Spleen (tissue), 11 donors: ENCODE data around the gene HSPBP1. TPM values are rescaled to one million over a fixed set of nuclear protein-coding genes. Genes with fewer than 3 reads are reported as not detected.

Experiments used
- DNase-seq: peaks from one replicate; pipeline ENCODE4 v3.0.0-alpha.2; 2020
- H3K27ac ChIP-seq, 8 donors: fragments of 200-600 bp; sonication (generic) in 7 of 8; 1 replicate in 4 of 8; 2 replicates in 4 of 8; pipeline versions ENCODE4 v1.5.0 to v1.8.0; 2016 to 2021; ENCODE audit warnings: inconsistent platforms in 4 of 8, mild to moderate bottlenecking in 4 of 8, moderate library complexity in 1 of 8
- H3K27me3 ChIP-seq, 7 donors: fragments of 200-600 bp; sonication (generic) in 6 of 7; replicated peaks in 1 of 7; 1 replicate in 4 of 7; 2 replicates in 3 of 7; pipeline versions ENCODE4 v1.5.0 to v1.8.0; 2016 to 2021; ENCODE audit warnings: inconsistent platforms in 3 of 7, mild to moderate bottlenecking in 1 of 7
- H3K36me3 ChIP-seq, 6 donors: fragments of 200-600 bp; sonication (generic) in 5 of 6; 1 replicate in 4 of 6; 2 replicates in 2 of 6; pipeline versions ENCODE4 v1.5.0 to v1.8.0; 2016 to 2021; ENCODE audit warnings: inconsistent platforms in 2 of 6
- H3K4me1 ChIP-seq, 6 donors: fragments of 200-600 bp; sonication (generic) in 5 of 6; 1 replicate in 3 of 6; 2 replicates in 3 of 6; pipeline versions ENCODE4 v1.5.0 to v1.8.0; 2016 to 2021; ENCODE audit warnings: inconsistent platforms in 3 of 6
- H3K4me3 ChIP-seq, 8 donors: fragments of 200-600 bp; sonication (generic) in 7 of 8; 1 replicate in 4 of 8; 2 replicates in 4 of 8; pipeline versions ENCODE4 v1.5.0 to v1.8.0; 2016 to 2021; ENCODE audit warnings: inconsistent platforms in 4 of 8, mild to moderate bottlenecking in 4 of 8, moderate library complexity in 2 of 8
- H3K9me3 ChIP-seq, 8 donors: fragments of 200-600 bp; sonication (generic) in 7 of 8; 1 replicate in 4 of 8; 2 replicates in 4 of 8; pipeline versions ENCODE4 v1.5.0 to v1.8.0; 2016 to 2021; ENCODE audit warnings: inconsistent platforms in 4 of 8
- CTCF ChIP-seq, 11 experiments: fragments of 200-600 bp in 7 of 11; fragments of 450-650 bp in 4 of 11; sonication (generic) in 4 of 11; IDR thresholded peaks in 8 of 11; conservative IDR thresholded peaks in 3 of 11; 1 replicate in 7 of 11; 2 replicates in 4 of 11; pipeline versions ENCODE4 v1.4.0 to v1.8.0; 2016 to 2021; ENCODE audit warnings: antibody characterized with exemption in 11 of 11, inconsistent platforms in 4 of 11, mild to moderate bottlenecking in 1 of 11
- POLR2A ChIP-seq, 3 donors: fragments of 450-650 bp; IDR thresholded peaks; one replicate each; pipeline ENCODE4 v1.5.1; 2017; ENCODE audit warnings: antibody characterized with exemption in 3 of 3, mild to moderate bottlenecking in 1 of 3
- POLR2AphosphoS5 ChIP-seq, 3 donors: sonication (generic); formaldehyde crosslinking; IDR thresholded peaks; one replicate each; pipeline ENCODE4 v1.5.1; 2017; ENCODE audit warnings: antibody characterized with exemption in 3 of 3
- WGBS, 5 donors: extraction: QIAGEN DNeasy Blood & Tissue Kit in 3 of 5; methylation state at CpG; one replicate each; pipeline versions ENCODE4 v1.1.5 to v1.1.7; 2013 to 2018; 5-methylcytosine and 5-hydroxymethylcytosine counted together
- intact Hi-C: fragments of 100-400 bp; cut with DNase I; formaldehyde crosslinking; loops from one replicate; pipeline ENCODE4 v1.15.0; 2023; ENCODE audit warnings: low total_unique reads
- polyA plus RNA-seq, 3 donors: library from polyadenylated mRNA; stranded (reverse); fragments of 200-250 nt; gene quantifications; one replicate each; pipeline ENCODE4 v1.2.1, GENCODE V29; 2013
- total RNA-seq, 7 donors: library from RNA; depleted of rRNA in 3 of 7; stranded (reverse); fragments of >200 nt in 3 of 7; fragmentation: NEBNext Ultra II Directional in 4 of 7; extraction: Animal tissue kit (Norgen Biotek cat#: 25700) in 4 of 7; gene quantifications; one replicate each; pipeline versions ENCODE4 v1.1.0 to v1.2.1, GENCODE V29; 2016 to 2021
- donor health status: healthy with polysubstance abuse.
- donor health status: DM: no; HTN: no; CAD: no; lungs with moderate emphysema.
- donor health status: DM: no; HTN: no; CAD: no.
- donor health status: Bipolar disorder and iron deficiency.
- donor health status: healthy.
- donor health status: DM: no; HTN: no; CAD: no.
- donor health status: DM: yes; HTN: yes; CAD: no.

HSPBP1 gene
- total and polyA plus RNA-seq, 10 donors = 14.2 to 27.0 (median 18.4) TPM

- Histone ChIP-seq H3K36me3 (peaks cover 0 to 11% (median 0%) of the 10 kb centered on the region in 6 donors), H3K9me3 (no peaks in the 10 kb centered on the region), H3K27ac (peak overlapping the region; percentile 78 to 98 (median 96)), H3K4me3 (peak overlapping the region; percentile 79 to 96 (median 90)), H3K4me1 (peaks cover 40 to 62% (median 56%) of the 10 kb centered on the region in 6 donors), H3K27me3 (no peaks in the 10 kb centered on the region)
- WGBS, 5 donors = 0 to 1% (median 1%) methylated on average over 1 to 53 of the region's 53 CpGs
- intact Hi-C loops = loop anchor here (10.0 kb wide), 1 partner anchor 74 kb away; the partner anchor contains the start of gene SYT5
- TF ChIP-seq POLR2A (IDR thresholded peaks at IDR 0.05) (no peak), POLR2AphosphoS5 (IDR thresholded peaks at IDR 0.05) (no peak), CTCF (IDR thresholded peaks at IDR 0.05 in 8 of 11, conservative IDR thresholded peaks at IDR 0.05 in 3 of 11) (no peak)
- DNase-seq = no peak
Measured at GRCh38 chr19:55258476-55258827, 21.5 kb downstream of the HSPBP1 start.

GRCh38 chr19:55257461-55258420 lies 22.2 kb downstream of the HSPBP1 start:
- Histone ChIP-seq H3K4me3 (peak overlapping the region; percentile 79 to 96 (median 90)), H3K9me3 (no peaks in the 10 kb centered on the region), H3K27ac (peak overlapping the region; percentile 78 to 98 (median 96)), H3K36me3 (peaks cover 0 to 11% (median 0%) of the 10 kb centered on the region in 6 donors), H3K27me3 (no peaks in the 10 kb centered on the region), H3K4me1 (peaks cover 47 to 69% (median 63%) of the 10 kb centered on the region in 6 donors)
- no peak for TF ChIP-seq CTCF (IDR thresholded peaks at IDR 0.05 in 8 of 11, conservative IDR thresholded peaks at IDR 0.05 in 3 of 11)
- peak in 1 of 3 donors; percentile 23 for TF ChIP-seq POLR2AphosphoS5 (IDR thresholded peaks at IDR 0.05)
- WGBS, 5 donors = 0 to 1% (median 1%) methylated on average over 46 to 51 of the region's 51 CpGs
- intact Hi-C loops = loop anchor here (10.0 kb wide), 1 partner anchor 73 kb away; the partner anchor contains the start of gene SYT5
- DNase-seq = peak; percentile 83

- Histone ChIP-seq H3K27ac (peak overlapping the region in 7 of 8 donors; percentile 93 to 98 (median 96)), H3K36me3 (peaks cover 0 to 2% (median 0%) of the 10 kb centered on the region in 6 donors), H3K4me1 (peaks cover 56 to 78% (median 73%) of the 10 kb centered on the region in 6 donors), H3K9me3 (no peaks in the 10 kb centered on the region), H3K4me3 (peak overlapping the region; percentile 79 to 96 (median 90)), H3K27me3 (no peaks in the 10 kb centered on the region)
- intact Hi-C loops = loop anchor here (10.0 kb wide), 1 partner anchor 72 kb away; the partner anchor contains the start of gene SYT5
- WGBS, 5 donors = 19 to 27% (median 23%) methylated on average over 22 of the region's 22 CpGs
- no peak for TF ChIP-seq POLR2A (IDR thresholded peaks at IDR 0.05)
- no peak for TF ChIP-seq CTCF (IDR thresholded peaks at IDR 0.05 in 8 of 11, conservative IDR thresholded peaks at IDR 0.05 in 3 of 11)
- no peak for TF ChIP-seq POLR2AphosphoS5 (IDR thresholded peaks at IDR 0.05)
- peak; percentile 75 for DNase-seq
Measured at GRCh38 chr19:55256562-55257460, 23.1 kb downstream of the HSPBP1 start.
